ENCODE results near the gene TSPAN17.
"Not testable (repeated sequence)": the region's sequence is repeated elsewhere in the genome, so short reads cannot be mapped to it uniquely, and the experiment has no call there.

TSPAN17 gene, protein sequence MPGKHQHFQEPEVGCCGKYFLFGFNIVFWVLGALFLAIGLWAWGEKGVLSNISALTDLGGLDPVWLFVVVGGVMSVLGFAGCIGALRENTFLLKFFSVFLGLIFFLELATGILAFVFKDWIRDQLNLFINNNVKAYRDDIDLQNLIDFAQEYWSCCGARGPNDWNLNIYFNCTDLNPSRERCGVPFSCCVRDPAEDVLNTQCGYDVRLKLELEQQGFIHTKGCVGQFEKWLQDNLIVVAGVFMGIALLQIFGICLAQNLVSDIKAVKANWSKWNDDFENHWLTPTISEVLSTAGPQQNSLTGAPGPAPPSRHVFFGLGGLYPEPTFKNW

GRCh38 chr5:176647030-176647842 lies at the start of gene TSPAN17:
Gene TSPAN17 (plus strand): TSS chr5:176647484. CDS start chr5:176647616, 132 bp downstream.
- H3K27me3 ChIP-seq (ENCODE audit: low read depth), result no peaks in the 10 kb centered on the region
- in situ Hi-C loops (cut with MboI; ENCODE audit: low sequenced_read_pairs), result no loop called here
- H3K4me1 ChIP-seq, result peaks cover 9% of the 10 kb centered on the region
- H3K9me3 ChIP-seq, result no peaks in the 10 kb centered on the region
- DNase-seq (ENCODE audit: low spot score in 2 of 2), result peak; percentile 97 to 100
- no peaks in the 10 kb centered on the region for H3K36me3 ChIP-seq (replicated peaks)
- H3K4me3 ChIP-seq, result peak within 1 kb of the TSS; percentile 59

GRCh38 chr5:176599749-176600430 lies 47.4 kb upstream of the TSPAN17 start:
- not testable (repeated sequence) for H3K9me3 ChIP-seq; DNase-seq (ENCODE audit: low spot score in 2 of 2); H3K36me3 ChIP-seq (replicated peaks); H3K27me3 ChIP-seq (ENCODE audit: low read depth); H3K4me3 ChIP-seq
- in situ Hi-C loops (cut with MboI; ENCODE audit: low sequenced_read_pairs), result loop anchor here (25.0 kb wide), 1 partner anchor 863 kb away; no protein-coding TSS in a partner anchor
- peaks cover 17% of the 10 kb centered on the region for H3K4me1 ChIP-seq

DNA sequence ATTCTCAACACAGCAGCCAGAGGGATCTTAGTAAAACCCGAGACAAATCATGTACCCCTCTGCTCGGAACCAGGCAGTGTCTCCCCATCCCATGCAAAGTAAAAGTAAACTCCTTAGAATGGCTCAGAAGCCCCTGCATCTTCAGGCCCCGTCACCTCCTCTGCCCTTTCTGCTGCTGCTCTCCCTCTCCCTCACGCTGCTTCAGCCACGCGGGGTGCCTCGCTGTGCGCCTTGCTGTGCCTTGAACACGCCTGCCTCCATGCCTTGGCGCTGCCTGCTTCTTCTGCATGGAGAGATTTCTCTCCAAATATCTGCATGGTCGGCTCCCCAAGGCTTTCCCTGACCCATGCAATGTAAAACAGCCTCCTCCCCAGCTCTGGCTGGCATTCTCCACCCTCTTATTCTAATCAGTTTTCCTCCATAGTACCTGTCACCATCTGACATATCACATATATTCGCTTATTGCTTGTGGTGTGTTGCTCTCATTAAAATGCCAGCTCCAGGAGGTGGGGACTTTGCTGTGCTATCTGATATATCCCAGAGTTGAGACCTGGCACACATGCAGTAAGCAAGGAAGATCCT lies 45.3 kb upstream of the TSPAN17 start:
- H3K4me3 ChIP-seq, result no peak overlapping the region
- in situ Hi-C loops (cut with MboI; ENCODE audit: low sequenced_read_pairs), result no loop called here
- DNase-seq (ENCODE audit: low spot score in 2 of 2), result no peak
- no peaks in the 10 kb centered on the region for H3K27me3 ChIP-seq (ENCODE audit: low read depth)
- peaks cover 17% of the 10 kb centered on the region for H3K4me1 ChIP-seq
- H3K9me3 ChIP-seq, result no peaks in the 10 kb centered on the region
- no peaks in the 10 kb centered on the region for H3K36me3 ChIP-seq (replicated peaks)

DNA sequence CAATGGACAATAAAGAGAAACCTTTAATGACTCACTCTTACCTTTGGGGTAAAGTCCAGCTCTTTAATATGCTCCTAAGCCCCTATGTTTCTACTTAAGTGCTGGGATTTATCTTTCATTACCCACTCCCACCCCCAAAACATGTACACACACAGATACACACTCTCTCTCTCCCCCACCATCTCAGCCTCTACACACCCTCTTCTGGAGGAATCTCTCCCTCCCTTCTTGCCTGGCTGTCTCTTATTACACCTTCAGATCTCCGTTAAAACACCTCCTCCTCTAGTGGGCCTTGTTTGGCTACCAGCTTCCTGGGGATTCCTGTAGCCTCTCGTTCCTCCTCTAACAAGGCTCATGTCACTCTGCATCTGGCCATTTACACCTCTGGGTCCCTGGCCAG lies 44.2 kb upstream of the TSPAN17 start:
- DNase-seq (ENCODE audit: low spot score in 2 of 2), result peak; percentile 41 to 72
- Histone ChIP-seq H3K4me3 (no peak overlapping the region), H3K36me3 (replicated peaks) (no peaks in the 10 kb centered on the region), H3K27me3 (ENCODE audit: low read depth) (no peaks in the 10 kb centered on the region), H3K4me1 (peaks cover 17% of the 10 kb centered on the region), H3K9me3 (no peaks in the 10 kb centered on the region)
- in situ Hi-C loops (cut with MboI; ENCODE audit: low sequenced_read_pairs), result no loop called here

DNA sequence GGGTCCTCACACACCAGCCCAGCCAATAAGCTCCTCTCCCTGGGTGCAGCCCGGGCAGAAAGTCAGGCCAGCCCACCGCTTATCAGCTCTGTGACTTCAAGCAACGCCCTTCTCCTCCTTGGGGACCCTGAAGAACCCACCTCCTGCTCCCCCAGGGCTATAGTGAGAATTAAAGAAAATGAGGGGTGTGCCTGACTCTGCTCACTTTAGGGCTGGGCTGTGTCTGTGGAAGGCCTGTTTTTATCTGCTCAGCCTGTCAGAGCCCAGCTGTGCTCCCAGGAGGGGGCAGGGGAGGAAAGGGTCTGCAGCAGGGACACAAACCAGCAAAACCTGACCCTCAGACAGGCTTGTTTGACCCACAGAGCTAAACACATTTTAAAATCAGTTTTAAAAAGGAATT lies 41.3 kb upstream of the TSPAN17 start:
- DNase-seq (ENCODE audit: low spot score in 2 of 2), result no peak
- in situ Hi-C loops (cut with MboI; ENCODE audit: low sequenced_read_pairs), result no loop called here
- no peak overlapping the region for H3K4me3 ChIP-seq
- peaks cover 17% of the 10 kb centered on the region for H3K4me1 ChIP-seq
- no peaks in the 10 kb centered on the region for H3K9me3 ChIP-seq
- no peaks in the 10 kb centered on the region for H3K27me3 ChIP-seq (ENCODE audit: low read depth)
- H3K36me3 ChIP-seq (replicated peaks), result no peaks in the 10 kb centered on the region

DNA sequence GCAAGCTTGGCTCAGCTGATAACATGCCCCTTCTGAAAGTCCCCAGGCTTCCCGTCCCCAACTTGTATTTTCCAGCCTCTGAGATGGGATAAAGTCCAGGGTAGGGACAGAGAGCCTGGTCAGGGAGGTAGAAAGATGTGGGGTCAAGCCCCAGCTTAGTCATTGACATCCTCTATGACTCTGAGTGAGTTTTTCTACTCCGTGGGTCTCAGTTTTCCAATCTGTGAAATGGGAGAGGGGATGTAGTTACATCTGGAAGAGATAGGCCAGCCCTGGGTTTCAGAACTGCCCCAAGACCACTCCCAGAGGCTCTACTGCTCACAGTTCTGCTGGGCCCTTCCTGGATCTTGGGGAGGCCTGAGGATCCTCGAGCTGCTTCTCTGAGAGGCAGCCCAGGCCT lies 40.4 kb upstream of the TSPAN17 start:
- DNase-seq (ENCODE audit: low spot score in 2 of 2), result no peak
- Histone ChIP-seq H3K4me3 (no peak overlapping the region), H3K36me3 (replicated peaks) (no peaks in the 10 kb centered on the region), H3K9me3 (no peaks in the 10 kb centered on the region), H3K4me1 (peaks cover 17% of the 10 kb centered on the region), H3K27me3 (ENCODE audit: low read depth) (no peaks in the 10 kb centered on the region)
- in situ Hi-C loops (cut with MboI; ENCODE audit: low sequenced_read_pairs), result no loop called here

- DNase-seq (ENCODE audit: low spot score in 2 of 2), result no peak
- no peaks in the 10 kb centered on the region for H3K36me3 ChIP-seq (replicated peaks)
- peaks cover 6% of the 10 kb centered on the region for H3K4me1 ChIP-seq
- no peaks in the 10 kb centered on the region for H3K27me3 ChIP-seq (ENCODE audit: low read depth)
- in situ Hi-C loops (cut with MboI; ENCODE audit: low sequenced_read_pairs), result no loop called here
- no peaks in the 10 kb centered on the region for H3K9me3 ChIP-seq
- no peak overlapping the region for H3K4me3 ChIP-seq
Observed at GRCh38 chr5:176608142-176608705, 39.1 kb upstream of the TSPAN17 start.

GRCh38 chr5:176608937-176609723 lies 38.2 kb upstream of the TSPAN17 start:
- in situ Hi-C loops (cut with MboI; ENCODE audit: low sequenced_read_pairs), result no loop called here
- peak overlapping the region; percentile 36 for H3K4me3 ChIP-seq

GRCh38 chr5:176609724-176610434 lies 37.4 kb upstream of the TSPAN17 start, which contains the start of gene GPRIN1:
Gene GPRIN1 (minus strand): TSS chr5:176610156. CDS start chr5:176599834, 10,322 bp downstream.
- Histone ChIP-seq H3K27me3 (ENCODE audit: low read depth) (no peaks in the 10 kb centered on the region), H3K9me3 (no peaks in the 10 kb centered on the region), H3K4me3 (peak within 1 kb of the TSS; percentile 45), H3K36me3 (replicated peaks) (no peaks in the 10 kb centered on the region), H3K4me1 (no peaks in the 10 kb centered on the region)
- in situ Hi-C loops (cut with MboI; ENCODE audit: low sequenced_read_pairs), result no loop called here
- peak; percentile 55 to 77 for DNase-seq (ENCODE audit: low spot score in 2 of 2)

More at GRCh38 chr5:176608937-176609723, 38.2 kb upstream of the TSPAN17 start:
- Histone ChIP-seq H3K36me3 (replicated peaks) (no peaks in the 10 kb centered on the region), H3K9me3 (no peaks in the 10 kb centered on the region), H3K27me3 (ENCODE audit: low read depth) (no peaks in the 10 kb centered on the region), H3K4me1 (no peaks in the 10 kb centered on the region)
- DNase-seq (ENCODE audit: low spot score in 2 of 2), result no peak

GRCh38 chr5:176610435-176610773 lies 36.9 kb upstream of the TSPAN17 start:
- Histone ChIP-seq H3K4me1 (no peaks in the 10 kb centered on the region), H3K4me3 (peak overlapping the region; percentile 45), H3K9me3 (no peaks in the 10 kb centered on the region), H3K27me3 (ENCODE audit: low read depth) (no peaks in the 10 kb centered on the region), H3K36me3 (replicated peaks) (no peaks in the 10 kb centered on the region)
- in situ Hi-C loops (cut with MboI; ENCODE audit: low sequenced_read_pairs), result no loop called here
- DNase-seq (ENCODE audit: low spot score in 2 of 2), result peak in 1 of 2 experiments; percentile 59

- no peaks in the 10 kb centered on the region for H3K4me1 ChIP-seq
Observed at GRCh38 chr5:176611435-176611834, 35.8 kb upstream of the TSPAN17 start.

DNA sequence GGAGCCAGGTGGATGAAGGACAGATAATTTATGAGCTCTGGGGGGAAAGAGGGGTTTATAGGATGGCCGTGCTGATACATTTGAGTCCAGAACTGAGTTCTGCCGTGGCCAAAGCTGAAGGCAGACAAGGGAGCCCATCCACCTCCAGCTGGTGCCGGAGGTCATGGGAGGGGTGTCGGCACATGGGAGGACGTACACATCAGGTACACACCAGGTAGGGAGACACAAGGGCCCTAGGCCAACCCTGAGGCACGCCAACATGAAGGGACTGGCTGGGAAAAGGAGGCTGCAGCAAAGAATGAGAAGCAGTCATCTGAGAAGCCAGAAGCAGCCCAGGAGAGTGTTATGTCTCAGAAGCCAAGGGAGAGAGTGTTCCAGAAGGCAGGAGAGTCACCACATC lies 35.3 kb upstream of the TSPAN17 start:
- Histone ChIP-seq H3K4me3 (no peak overlapping the region), H3K36me3 (replicated peaks) (no peaks in the 10 kb centered on the region), H3K27me3 (ENCODE audit: low read depth) (0 out of 2 replicates have a peak, but pooled peaks cover 5% of the 10 kb centered on the region), H3K9me3 (no peaks in the 10 kb centered on the region), H3K4me1 (no peaks in the 10 kb centered on the region)
- in situ Hi-C loops (cut with MboI; ENCODE audit: low sequenced_read_pairs), result no loop called here
- DNase-seq (ENCODE audit: low spot score in 2 of 2), result no peak

More at GRCh38 chr5:176611435-176611834, 35.8 kb upstream of the TSPAN17 start:
- Histone ChIP-seq H3K9me3 (no peaks in the 10 kb centered on the region), H3K4me3 (no peak overlapping the region), H3K36me3 (replicated peaks) (no peaks in the 10 kb centered on the region), H3K27me3 (ENCODE audit: low read depth) (0 out of 2 replicates have a peak, but pooled peaks cover 5% of the 10 kb centered on the region)
- DNase-seq (ENCODE audit: low spot score in 2 of 2), result peak; percentile 50 to 86
- in situ Hi-C loops (cut with MboI; ENCODE audit: low sequenced_read_pairs), result no loop called here

Measured in HAP-1 (cell line).